LNCaP clone FGC (cell line): ENCODE data around the gene NKAIN2.

Experiments used
- DNase-seq: peaks from one replicate; pipeline ENCODE4 v3.0.0-alpha.2; 2011; ENCODE audit warnings: low read depth
- H3K4me3 ChIP-seq: 2 replicates; pipeline ENCODE4 v1.5.1; 2011; ENCODE audit warnings: mild to moderate bottlenecking, low read depth, low read length, control low read depth
- TF ChIP-seq, protein P1 (sequence below): IDR thresholded peaks from 2 replicates; pipeline ENCODE4 v1.5.1; 2012; ENCODE audit warnings: mild to moderate bottlenecking; ENCODE audit not compliant: control insufficient read depth, insufficient read depth; ENCODE audit errors: extremely low read depth

The NKAIN2 gene

GRCh38 chr6:124066946-124067552 is 263.4 kb downstream of the NKAIN2 start:
- TF ChIP-seq, protein P1, sequence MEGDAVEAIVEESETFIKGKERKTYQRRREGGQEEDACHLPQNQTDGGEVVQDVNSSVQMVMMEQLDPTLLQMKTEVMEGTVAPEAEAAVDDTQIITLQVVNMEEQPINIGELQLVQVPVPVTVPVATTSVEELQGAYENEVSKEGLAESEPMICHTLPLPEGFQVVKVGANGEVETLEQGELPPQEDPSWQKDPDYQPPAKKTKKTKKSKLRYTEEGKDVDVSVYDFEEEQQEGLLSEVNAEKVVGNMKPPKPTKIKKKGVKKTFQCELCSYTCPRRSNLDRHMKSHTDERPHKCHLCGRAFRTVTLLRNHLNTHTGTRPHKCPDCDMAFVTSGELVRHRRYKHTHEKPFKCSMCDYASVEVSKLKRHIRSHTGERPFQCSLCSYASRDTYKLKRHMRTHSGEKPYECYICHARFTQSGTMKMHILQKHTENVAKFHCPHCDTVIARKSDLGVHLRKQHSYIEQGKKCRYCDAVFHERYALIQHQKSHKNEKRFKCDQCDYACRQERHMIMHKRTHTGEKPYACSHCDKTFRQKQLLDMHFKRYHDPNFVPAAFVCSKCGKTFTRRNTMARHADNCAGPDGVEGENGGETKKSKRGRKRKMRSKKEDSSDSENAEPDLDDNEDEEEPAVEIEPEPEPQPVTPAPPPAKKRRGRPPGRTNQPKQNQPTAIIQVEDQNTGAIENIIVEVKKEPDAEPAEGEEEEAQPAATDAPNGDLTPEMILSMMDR: no peak
- no peak for DNase-seq
- H3K4me3 ChIP-seq: no peak overlapping the region

DNA sequence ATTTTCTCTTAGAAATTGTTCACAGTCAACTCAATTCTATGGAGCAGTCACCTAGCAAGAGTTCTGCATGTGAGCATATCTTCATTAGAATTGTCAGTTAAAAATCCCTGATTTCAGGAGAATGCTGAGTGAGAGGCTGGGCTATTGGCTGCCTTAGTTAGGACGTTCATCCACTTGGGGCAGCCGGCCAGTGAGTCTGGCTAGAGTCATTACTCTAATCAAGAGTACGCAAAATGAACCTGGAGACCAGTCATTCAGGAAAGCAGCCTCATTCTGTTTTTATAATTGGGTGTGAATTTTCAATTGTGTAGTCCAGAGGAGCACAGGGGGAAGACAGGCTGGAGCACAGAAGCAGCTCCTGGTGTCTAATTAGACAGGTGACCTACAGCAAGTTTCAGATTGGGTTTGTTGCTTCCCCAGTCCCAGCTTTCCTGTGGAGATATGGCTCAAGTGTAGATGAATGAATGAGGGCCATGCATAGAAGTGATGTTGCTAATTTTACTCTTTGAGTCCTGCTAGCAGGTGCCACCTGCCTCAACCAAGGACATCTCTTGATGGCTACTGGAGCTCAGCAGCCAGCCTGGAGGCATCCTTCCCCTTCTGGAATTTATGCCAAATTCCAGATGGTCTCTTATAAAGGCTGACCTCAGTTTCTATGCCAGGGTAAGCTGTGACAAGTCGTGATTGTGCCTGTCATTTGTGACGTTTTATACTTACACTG is 265.7 kb downstream of the NKAIN2 start:
- TF ChIP-seq, protein P1: no peak
- no peak for DNase-seq
- no peak overlapping the region for H3K4me3 ChIP-seq

DNA sequence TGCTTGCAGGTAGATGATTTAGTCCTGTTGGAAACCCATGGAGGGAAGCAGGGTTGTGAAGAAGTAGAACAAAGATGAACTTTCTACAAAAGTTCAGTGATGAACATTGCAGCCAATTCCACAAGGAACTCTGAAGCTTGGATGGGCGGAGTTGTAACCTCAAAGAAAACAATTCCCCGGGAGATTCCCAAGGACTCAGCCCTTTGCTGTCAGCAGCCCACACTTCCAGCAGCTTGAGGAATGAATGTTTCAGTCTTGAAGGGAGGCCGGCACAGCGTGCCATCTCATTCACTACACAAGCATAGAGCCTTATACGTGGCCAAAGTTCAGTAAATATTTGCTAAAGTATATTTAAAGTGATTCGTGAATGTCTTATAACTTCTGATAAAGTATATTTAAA is 269.4 kb downstream of the NKAIN2 start:
- no peak for DNase-seq
- no peak overlapping the region for H3K4me3 ChIP-seq
- TF ChIP-seq, protein P1: no peak

DNA sequence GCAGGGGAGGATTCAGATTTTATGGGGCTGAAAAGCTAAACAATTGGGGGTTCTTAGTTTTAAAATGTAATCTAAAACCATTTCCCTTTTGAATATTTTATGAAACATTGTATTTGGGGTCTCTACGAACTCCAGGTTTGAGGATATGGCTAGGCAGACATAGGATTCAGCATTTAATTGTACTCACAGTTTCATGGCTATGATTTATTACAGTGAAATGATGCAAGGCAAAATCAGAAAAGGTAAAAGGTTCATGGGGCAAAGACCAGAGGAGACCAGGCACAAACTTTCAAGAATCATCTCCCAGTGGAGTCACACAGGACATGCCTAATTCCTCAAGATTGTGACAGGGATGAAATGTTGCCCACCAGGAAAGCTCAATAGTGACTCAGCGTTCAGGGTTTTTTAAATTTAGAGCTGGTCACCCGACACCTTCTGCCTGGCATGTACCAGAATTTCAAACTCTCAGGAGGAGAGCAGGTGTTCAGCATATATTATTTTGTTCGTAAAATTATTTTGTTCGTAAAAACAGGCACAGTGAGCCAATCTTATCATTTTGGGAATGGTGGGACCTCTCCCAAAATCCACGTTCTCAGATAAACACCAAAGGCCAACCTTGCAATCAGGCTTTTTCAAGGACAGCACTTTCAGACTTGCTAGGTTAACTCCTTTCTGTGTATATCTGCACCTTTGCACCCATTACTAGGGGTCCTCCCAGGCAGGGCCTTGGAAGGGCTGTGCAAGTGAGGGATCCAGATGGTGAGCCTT is 270.3 kb downstream of the NKAIN2 start:
- no peak overlapping the region for H3K4me3 ChIP-seq
- TF ChIP-seq, protein P1: no peak
- DNase-seq: no peak

DNA sequence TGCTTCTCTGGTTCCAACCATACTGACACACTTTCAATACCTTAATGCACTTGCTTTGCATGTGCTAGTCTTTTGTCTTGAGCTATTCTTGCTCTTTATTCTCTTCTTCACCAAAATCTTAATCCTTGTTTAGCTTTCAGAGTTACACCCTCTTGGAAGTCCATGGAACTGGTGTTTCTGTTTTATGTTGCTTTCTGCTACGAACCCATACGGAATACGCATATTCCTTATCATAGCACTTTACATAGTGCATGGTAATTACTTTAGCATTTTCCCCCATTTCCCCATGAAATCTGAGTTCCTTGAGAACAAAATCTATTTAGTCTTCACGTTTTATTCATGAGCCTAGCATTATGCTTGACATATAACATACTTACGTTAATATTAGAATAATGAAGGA is 270.9 kb downstream of the NKAIN2 start:
- no peak overlapping the region for H3K4me3 ChIP-seq
- TF ChIP-seq, protein P1: no peak
- DNase-seq: no peak

DNA sequence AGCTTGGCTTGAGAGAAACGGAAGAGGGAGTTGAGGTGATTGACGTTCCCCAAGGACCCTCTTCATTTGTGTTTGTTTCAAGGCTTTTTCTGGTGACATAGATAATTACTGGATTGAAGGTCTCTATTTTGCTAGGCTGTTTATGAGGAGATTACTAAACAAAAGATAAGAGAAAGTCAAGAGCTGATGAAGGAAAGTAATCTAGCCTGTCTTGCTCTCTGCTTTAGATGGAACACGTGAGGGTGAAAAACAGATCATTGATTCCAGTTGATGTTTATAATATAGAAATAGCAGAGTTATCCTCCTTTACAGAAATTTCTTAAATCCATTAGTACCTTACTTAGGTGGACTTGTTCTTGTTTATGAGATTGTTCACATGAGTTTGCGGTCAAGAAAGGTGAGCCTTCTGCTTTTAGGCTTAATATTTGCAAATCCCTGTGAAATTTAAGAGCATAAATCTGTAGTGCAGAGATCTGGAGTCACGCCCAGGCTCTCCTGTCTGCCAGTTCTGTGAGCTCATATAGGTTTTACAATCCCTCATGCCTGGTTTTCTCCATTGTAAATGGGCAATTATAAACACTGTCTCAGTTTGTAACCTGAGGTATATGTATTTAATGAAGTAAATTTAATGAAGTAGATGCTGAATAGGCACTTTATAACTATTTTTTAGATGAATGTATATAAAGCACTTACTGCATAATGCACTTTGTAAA is 272.8 kb downstream of the NKAIN2 start:
- TF ChIP-seq, protein P1: no peak
- H3K4me3 ChIP-seq: no peak overlapping the region
- peak; percentile 36 for DNase-seq
